ENCODE data around the gene POM121L12.

DNA sequence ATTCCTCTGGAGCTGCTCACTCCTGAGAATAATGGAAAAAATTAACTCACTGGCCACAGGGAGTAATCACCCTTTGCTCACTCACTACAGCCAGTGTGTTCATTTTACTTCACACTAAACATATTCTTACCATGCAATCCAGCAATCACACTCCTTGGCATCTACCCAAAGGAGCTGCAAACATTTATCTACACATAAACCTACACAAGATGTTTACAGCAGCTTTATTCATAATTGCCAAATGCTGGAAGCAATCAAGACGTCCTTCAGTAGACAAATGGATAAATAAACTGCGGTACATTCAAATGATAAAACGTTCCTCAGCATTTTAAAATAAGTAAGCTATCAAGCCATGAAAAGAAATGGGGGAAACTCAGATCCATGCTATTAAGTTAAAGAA, 34.2 kb upstream of the POM121L12 start:
- TF ChIP-seq, protein P1, sequence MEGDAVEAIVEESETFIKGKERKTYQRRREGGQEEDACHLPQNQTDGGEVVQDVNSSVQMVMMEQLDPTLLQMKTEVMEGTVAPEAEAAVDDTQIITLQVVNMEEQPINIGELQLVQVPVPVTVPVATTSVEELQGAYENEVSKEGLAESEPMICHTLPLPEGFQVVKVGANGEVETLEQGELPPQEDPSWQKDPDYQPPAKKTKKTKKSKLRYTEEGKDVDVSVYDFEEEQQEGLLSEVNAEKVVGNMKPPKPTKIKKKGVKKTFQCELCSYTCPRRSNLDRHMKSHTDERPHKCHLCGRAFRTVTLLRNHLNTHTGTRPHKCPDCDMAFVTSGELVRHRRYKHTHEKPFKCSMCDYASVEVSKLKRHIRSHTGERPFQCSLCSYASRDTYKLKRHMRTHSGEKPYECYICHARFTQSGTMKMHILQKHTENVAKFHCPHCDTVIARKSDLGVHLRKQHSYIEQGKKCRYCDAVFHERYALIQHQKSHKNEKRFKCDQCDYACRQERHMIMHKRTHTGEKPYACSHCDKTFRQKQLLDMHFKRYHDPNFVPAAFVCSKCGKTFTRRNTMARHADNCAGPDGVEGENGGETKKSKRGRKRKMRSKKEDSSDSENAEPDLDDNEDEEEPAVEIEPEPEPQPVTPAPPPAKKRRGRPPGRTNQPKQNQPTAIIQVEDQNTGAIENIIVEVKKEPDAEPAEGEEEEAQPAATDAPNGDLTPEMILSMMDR (IDR thresholded peaks at IDR 0.05) = no peak
- TF ChIP-seq ZFX (IDR thresholded peaks at IDR 0.05; ENCODE audit: borderline replicate concordance) = no peak
